Lower lobe of right lung (tissue), 2 donors: ENCODE measurements around the gene CMTM3. TPM values are rescaled to one million over a fixed set of nuclear protein-coding genes. Genes with fewer than 3 reads are reported as not detected.

Source experiments
- ATAC-seq, 2 donors: fragments of 200-7000 bp; cut with Tn5 transposase; one replicate each; pipeline ENCODE4 v1.9.1; 2020 to 2022; ENCODE audit warnings: mild to moderate bottlenecking in 2 of 2, moderate library complexity in 2 of 2
- DNase-seq: peaks from one replicate; pipeline ENCODE4 v3.0.0-alpha.2; 2020
- H3K27ac ChIP-seq: fragments of 200-600 bp; one replicate; pipeline ENCODE4 v1.8.0; 2022
- H3K27me3 ChIP-seq: fragments of 200-600 bp; one replicate; pipeline ENCODE4 v1.8.0; 2022; ENCODE audit warnings: low read depth
- H3K36me3 ChIP-seq: fragments of 200-600 bp; one replicate; pipeline ENCODE4 v1.8.0; 2022; ENCODE audit warnings: mild to moderate bottlenecking
- H3K4me1 ChIP-seq: fragments of 200-600 bp; one replicate; pipeline ENCODE4 v1.8.0; 2022
- H3K4me3 ChIP-seq: fragments of 200-600 bp; one replicate; pipeline ENCODE4 v1.8.0; 2022; ENCODE audit warnings: mild to moderate bottlenecking
- H3K9me3 ChIP-seq: fragments of 200-600 bp; one replicate; pipeline ENCODE4 v1.8.0; 2022
- CTCF ChIP-seq: fragments of 200-600 bp; IDR thresholded peaks from one replicate; pipeline ENCODE4 v1.8.0; 2022; ENCODE audit warnings: antibody characterized with exemption, mild to moderate bottlenecking
- intact Hi-C: fragments of 100-400 bp; cut with DNase I; formaldehyde crosslinking; loops from one replicate; pipeline ENCODE4 v1.11.0; 2022
- total RNA-seq: library from RNA; stranded (reverse); fragmentation: NEBNext Ultra II Directional; extraction: Animal tissue kit (Norgen Biotek cat#: 25700); gene quantifications from one replicate; pipeline ENCODE4 v1.2.1, GENCODE V29; 2021
- donor health status: DM: no; HTN: yes; CAD: no; lungs with severe emphysema.

The CMTM3 gene
- total RNA-seq, 1 donor from 2014 or later = 35.8 TPM

DNA sequence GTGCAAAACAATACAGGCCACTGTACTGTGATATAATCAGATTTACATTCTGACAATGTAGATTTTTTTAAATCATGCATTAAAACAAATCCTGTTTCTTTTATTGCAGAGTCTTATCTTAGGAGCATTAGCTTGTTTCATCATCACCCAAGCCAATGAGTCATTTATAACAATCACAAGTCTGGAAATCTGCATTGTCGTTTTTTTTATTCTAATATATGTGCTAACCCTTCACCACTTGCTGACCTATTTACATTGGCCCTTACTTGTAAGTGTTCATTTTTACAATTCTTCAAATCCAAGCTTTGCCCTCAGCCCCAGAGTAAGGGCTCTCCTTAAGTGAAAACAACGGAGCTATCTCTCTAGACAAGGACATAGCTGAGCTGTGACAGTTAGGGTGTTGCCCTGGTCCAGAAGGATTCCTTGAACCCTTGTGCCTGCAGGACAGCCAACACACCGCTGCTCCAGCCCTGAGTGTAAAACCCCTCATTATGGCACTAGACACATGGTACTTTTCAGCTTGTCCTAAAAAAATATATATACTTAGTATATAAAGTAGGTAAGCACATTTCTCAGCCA, 34.6 kb upstream of the CMTM3 start:
- intact Hi-C loops = no loop called here
- no peak for TF ChIP-seq CTCF
- no peak overlapping the region for H3K4me3 ChIP-seq
- ATAC-seq (peak; percentile 41 to 66), DNase-seq (no peak)
- no peak overlapping the region for H3K27ac ChIP-seq
- H3K27me3 ChIP-seq = no peaks in the 10 kb centered on the region
- peaks cover 21% of the 10 kb centered on the region for H3K36me3 ChIP-seq
- H3K9me3 ChIP-seq = no peaks in the 10 kb centered on the region
- H3K4me1 ChIP-seq = peaks cover 4% of the 10 kb centered on the region

DNA sequence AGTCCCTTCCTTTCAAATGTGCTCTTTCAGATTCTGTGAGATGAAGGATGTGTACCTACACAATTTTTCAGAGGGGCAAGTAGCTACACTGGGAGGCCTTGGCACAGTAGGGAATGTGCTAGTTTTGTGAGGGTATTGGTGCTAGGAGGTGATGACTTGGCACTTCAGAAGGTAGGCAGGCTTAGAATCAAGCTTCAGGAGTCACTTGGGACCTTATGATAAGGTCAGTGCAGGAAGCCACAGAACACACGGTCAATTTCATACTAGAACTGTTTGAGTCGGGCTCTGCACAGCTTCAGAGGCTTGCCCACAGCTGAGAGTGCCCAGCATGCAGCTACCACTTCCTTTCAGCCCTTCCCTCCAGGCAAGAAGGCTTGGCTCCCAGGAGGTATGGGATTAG, 32.1 kb upstream of the CMTM3 start:
- Histone ChIP-seq H3K4me1 (no peaks in the 10 kb centered on the region), H3K27ac (no peak overlapping the region), H3K27me3 (no peaks in the 10 kb centered on the region), H3K4me3 (no peak overlapping the region), H3K9me3 (no peaks in the 10 kb centered on the region), H3K36me3 (no peaks in the 10 kb centered on the region)
- TF ChIP-seq CTCF = no peak
- no peak for ATAC-seq
- DNase-seq = no peak
- intact Hi-C loops = no loop called here

DNA sequence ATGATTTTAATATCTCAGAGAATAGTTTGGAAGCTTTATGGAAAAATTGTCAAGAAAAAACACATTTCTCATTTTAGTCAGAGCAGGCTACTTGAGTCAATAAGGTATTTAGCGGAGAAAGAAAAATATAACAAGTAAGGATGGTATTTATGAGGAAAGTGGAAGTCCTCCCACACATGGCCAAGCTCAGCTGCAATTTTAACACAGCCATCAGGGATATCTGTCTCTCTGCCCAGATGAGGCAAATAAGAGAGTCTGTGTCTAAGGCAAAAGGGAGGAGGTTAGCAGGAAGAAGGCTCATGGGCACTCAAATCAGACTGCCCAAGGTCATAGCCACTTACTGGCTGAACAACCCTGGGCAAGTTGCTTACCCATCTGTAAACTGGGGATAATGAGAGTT, 30.4 kb upstream of the CMTM3 start:
- intact Hi-C loops = no loop called here
- no peak for TF ChIP-seq CTCF
- Histone ChIP-seq H3K36me3 (no peaks in the 10 kb centered on the region), H3K9me3 (no peaks in the 10 kb centered on the region), H3K4me3 (no peak overlapping the region), H3K4me1 (peaks cover 13% of the 10 kb centered on the region), H3K27ac (no peak overlapping the region), H3K27me3 (peaks cover 15% of the 10 kb centered on the region)
- ATAC-seq (no peak), DNase-seq (no peak)

DNA sequence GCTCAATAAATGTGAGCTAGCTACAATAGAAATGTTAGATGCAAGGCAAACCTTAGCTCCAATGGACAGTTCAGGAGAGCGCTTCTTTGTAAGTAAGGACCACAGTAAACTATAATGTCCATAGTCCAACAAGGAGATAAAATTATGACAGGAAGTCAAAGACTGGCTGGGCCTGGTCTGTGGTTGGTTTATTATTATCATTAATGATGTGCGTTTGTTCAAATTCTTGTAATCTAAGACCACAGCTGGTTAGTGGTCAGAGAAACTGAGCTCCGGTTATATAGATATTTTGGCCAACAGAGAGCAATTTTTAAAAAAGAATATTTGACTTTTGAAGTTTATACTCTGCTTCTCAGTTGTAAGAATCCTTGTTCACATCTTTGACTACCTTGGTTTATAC, 30.0 kb upstream of the CMTM3 start:
- no peaks in the 10 kb centered on the region for H3K9me3 ChIP-seq
- DNase-seq (no peak), ATAC-seq (no peak)
- H3K27ac ChIP-seq = no peak overlapping the region
- no peaks in the 10 kb centered on the region for H3K36me3 ChIP-seq
- no peak overlapping the region for H3K4me3 ChIP-seq
- intact Hi-C loops = no loop called here
- peaks cover 20% of the 10 kb centered on the region for H3K27me3 ChIP-seq
- no peak for TF ChIP-seq CTCF
- H3K4me1 ChIP-seq = peaks cover 15% of the 10 kb centered on the region

DNA sequence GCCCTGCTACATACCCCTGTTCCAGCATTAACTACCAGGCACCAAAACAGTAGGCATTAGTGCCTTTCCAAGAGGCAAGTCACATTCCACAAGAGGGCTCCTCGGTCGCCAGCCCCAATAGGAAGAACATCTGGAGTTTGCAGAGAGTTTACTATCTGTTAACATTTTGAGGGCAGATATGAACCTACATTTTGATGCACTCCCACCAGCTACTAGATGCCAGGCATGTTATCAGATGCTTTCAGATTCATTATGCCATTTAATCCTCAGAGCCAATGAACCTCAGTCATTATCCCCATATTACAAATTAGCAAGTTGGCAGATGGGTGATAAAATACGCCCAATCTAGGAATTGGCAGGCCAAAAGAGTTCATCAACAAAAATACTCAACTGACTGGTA, 29.4 kb upstream of the CMTM3 start:
- Histone ChIP-seq H3K36me3 (no peaks in the 10 kb centered on the region), H3K4me1 (peaks cover 15% of the 10 kb centered on the region), H3K27me3 (peaks cover 22% of the 10 kb centered on the region), H3K27ac (no peak overlapping the region), H3K9me3 (no peaks in the 10 kb centered on the region), H3K4me3 (no peak overlapping the region)
- no peak for ATAC-seq
- intact Hi-C loops = no loop called here
- DNase-seq = no peak
- no peak for TF ChIP-seq CTCF

DNA sequence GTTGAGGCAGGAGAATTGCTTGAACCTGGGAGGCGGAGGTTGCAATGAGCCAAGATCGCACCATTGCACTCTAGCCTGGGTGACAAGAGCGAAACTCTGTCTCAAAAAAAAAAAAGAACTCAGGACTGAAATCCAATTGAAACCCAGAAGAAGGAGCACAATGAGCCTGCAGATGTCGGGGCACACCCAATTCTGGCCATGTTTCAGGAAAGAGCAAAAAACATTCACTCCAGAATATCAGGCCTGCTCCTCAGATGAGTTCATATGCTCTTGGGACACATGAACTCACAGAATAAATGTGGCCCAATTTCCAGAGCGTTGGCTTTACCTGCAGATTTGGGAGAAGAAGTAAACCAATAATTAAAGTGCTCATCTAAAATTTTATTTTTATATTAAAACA, 28.2 kb upstream of the CMTM3 start:
- H3K4me3 ChIP-seq = no peak overlapping the region
- TF ChIP-seq CTCF = no peak
- ATAC-seq = no peak

More for the DNA sequence above, 28.2 kb upstream of the CMTM3 start:
- Histone ChIP-seq H3K27ac (no peak overlapping the region), H3K27me3 (peaks cover 22% of the 10 kb centered on the region), H3K4me1 (peaks cover 15% of the 10 kb centered on the region), H3K36me3 (no peaks in the 10 kb centered on the region), H3K9me3 (no peaks in the 10 kb centered on the region)
- intact Hi-C loops = no loop called here
- DNase-seq = no peak
